Measurements from ENCODE around the gene TBC1D2.

TBC1D2 gene

DNA sequence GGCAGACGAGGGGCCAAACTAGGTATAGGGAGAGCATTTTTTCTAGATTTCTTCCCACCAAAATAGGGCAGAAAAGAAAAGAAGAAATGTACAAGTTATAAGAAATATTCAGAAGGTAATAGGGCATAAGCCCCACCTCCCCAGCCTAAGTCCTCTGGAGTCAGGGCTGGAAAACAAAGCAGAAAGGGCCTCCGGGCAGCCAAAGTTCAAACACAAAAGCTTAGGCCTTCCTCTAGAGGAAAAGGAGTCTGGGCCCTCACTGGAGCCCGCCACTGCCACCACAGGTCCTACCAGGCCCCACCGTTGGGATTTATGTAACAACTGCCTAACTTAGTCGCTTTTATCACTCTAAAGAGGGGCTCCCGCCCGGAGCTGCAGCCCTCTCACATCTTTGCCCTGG lies 27.6 kb downstream of the TBC1D2 start:
- no peaks in the 10 kb centered on the region for H3K27me3 ChIP-seq
- peak overlapping the region; percentile 81 for H3K27ac ChIP-seq
- no peaks in the 10 kb centered on the region for H3K9me3 ChIP-seq
- no peak overlapping the region for H3K4me3 ChIP-seq (ENCODE audit: low read depth in 1 of 2, low read length in 1 of 2)
- H3K36me3 ChIP-seq = peaks cover 56% of the 10 kb centered on the region
- H3K4me1 ChIP-seq (ENCODE audit: control insufficient read depth in 1 of 2, insufficient read depth in 1 of 2, low read depth in 1 of 2, low read length in 1 of 2) = peaks cover 55 to 59% of the 10 kb centered on the region in 2 experiments
- TF ChIP-seq, protein P1, sequence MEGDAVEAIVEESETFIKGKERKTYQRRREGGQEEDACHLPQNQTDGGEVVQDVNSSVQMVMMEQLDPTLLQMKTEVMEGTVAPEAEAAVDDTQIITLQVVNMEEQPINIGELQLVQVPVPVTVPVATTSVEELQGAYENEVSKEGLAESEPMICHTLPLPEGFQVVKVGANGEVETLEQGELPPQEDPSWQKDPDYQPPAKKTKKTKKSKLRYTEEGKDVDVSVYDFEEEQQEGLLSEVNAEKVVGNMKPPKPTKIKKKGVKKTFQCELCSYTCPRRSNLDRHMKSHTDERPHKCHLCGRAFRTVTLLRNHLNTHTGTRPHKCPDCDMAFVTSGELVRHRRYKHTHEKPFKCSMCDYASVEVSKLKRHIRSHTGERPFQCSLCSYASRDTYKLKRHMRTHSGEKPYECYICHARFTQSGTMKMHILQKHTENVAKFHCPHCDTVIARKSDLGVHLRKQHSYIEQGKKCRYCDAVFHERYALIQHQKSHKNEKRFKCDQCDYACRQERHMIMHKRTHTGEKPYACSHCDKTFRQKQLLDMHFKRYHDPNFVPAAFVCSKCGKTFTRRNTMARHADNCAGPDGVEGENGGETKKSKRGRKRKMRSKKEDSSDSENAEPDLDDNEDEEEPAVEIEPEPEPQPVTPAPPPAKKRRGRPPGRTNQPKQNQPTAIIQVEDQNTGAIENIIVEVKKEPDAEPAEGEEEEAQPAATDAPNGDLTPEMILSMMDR (IDR thresholded peaks at IDR 0.05) = no peak

DNA sequence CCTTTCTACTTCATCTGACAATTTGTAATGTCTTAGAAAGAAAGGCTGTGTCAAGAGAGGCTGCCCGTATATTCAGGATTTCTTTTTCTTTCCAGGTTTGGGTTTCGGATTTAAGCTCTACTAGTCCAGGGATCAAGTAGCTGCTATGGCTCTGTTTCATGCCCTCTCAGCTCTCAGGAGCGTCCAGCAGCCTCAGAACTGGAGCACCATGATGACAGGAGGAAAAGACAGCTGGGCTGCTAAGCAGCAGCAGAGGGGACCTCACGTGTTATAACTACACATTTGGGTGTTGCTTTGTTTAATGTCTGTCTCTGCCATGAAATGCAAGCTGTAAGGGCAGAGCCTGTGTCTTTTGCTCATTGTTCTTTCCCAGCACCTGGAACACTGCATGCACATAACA lies 28.5 kb downstream of the TBC1D2 start:
- Histone ChIP-seq H3K27ac (no peak overlapping the region), H3K4me3 (ENCODE audit: low read depth in 1 of 2, low read length in 1 of 2) (no peak overlapping the region), H3K27me3 (no peaks in the 10 kb centered on the region), H3K36me3 (peaks cover 63% of the 10 kb centered on the region), H3K9me3 (no peaks in the 10 kb centered on the region), H3K4me1 (ENCODE audit: control insufficient read depth in 1 of 2, insufficient read depth in 1 of 2, low read depth in 1 of 2, low read length in 1 of 2) (peaks cover 46 to 51% of the 10 kb centered on the region in 2 experiments)
- TF ChIP-seq, protein P1 (IDR thresholded peaks at IDR 0.05) = no peak

DNA sequence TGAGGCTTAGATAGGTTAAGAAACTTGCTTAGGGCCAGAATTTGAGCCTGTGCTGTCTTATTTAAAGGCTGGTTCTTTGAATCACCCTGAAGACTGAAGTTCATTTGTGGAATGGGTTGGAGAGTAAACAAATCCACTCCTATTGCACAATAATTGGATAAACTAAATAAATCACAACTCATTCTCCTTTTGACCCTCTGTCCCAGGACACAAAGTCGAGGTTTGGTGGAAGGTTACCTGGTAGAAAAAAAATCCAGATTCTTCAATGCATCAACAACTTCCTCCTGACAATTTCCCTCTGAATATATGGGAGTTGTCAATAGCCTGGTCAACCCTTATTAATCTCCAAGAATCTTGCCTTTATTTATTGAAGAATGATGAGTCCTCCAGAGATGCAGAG lies 28.9 kb downstream of the TBC1D2 start:
- Histone ChIP-seq H3K9me3 (no peaks in the 10 kb centered on the region), H3K36me3 (peaks cover 68% of the 10 kb centered on the region), H3K4me3 (ENCODE audit: low read depth in 1 of 2, low read length in 1 of 2) (no peak overlapping the region), H3K4me1 (ENCODE audit: control insufficient read depth in 1 of 2, insufficient read depth in 1 of 2, low read depth in 1 of 2, low read length in 1 of 2) (peaks cover 42 to 47% of the 10 kb centered on the region in 2 experiments), H3K27me3 (no peaks in the 10 kb centered on the region), H3K27ac (no peak overlapping the region)
- TF ChIP-seq, protein P1 (IDR thresholded peaks at IDR 0.05) = no peak

DNA sequence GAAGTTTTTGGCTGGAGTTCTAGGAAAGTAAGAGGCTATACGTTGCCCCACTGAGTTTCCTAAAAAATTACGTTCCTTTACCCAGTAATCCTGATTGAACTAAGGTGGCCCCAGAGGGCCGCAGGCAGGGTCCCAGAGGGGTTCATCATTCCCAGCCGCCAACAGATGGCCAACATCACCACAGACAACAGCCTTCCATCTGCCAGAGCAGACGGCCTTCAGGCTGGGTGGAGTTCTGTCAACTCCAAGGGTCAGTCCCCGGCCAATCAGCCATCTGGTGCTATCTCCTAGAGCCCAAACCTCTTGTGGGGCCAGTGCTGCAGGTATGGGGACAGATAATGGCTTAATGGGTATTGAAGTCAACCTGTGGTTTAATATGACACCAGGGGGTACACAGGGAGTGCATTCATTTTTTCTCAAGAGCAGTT lies 30.4 kb downstream of the TBC1D2 start:
- H3K4me3 ChIP-seq (ENCODE audit: low read depth in 1 of 2, low read length in 1 of 2) = no peak overlapping the region
- TF ChIP-seq, protein P1 (IDR thresholded peaks at IDR 0.05) = no peak
- peaks cover 27 to 32% of the 10 kb centered on the region in 2 experiments for H3K4me1 ChIP-seq (ENCODE audit: control insufficient read depth in 1 of 2, insufficient read depth in 1 of 2, low read depth in 1 of 2, low read length in 1 of 2)
- no peak overlapping the region for H3K27ac ChIP-seq
- no peaks in the 10 kb centered on the region for H3K9me3 ChIP-seq
- peaks cover 78% of the 10 kb centered on the region for H3K36me3 ChIP-seq
- no peaks in the 10 kb centered on the region for H3K27me3 ChIP-seq

DNA sequence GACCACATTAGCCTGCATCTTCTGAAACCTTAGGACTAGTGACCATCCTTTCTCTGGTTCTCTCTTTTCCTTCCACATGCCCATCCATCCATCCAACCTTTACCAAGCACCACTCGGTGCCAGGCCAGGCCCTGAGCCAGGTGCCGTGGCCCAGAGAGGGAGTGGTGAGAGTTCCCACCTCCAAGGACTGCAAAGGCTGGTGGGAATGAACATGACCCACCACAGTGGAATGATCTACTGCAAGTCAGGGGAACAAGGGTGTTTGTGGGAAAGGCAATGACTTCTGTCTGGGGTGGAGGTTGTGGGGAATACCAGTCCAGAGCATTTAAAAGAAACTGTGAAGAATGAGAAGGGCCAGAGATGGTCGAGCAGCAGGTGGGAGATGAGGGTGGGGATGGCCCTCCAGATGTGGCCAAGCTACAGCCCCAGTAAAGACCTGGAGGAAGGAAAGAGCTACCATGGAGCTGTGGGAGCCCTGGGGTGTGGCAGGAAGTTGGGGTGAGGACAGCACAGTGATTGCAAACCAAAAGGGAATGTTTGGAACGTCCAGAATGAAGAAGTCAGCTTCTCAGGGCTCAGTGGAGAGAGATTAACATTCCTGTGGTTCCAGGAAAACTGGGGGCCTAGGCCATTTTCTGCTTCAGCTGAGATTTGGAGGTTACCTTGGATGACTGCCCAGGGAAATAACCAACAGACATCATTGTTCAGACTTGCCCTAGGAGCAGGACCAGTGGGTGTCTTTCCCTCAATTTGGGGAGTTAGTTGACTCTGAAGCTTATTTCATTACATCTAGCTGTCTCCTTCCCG lies 32.4 kb downstream of the TBC1D2 start:
- H3K4me3 ChIP-seq (ENCODE audit: low read depth in 1 of 2, low read length in 1 of 2) = no peak overlapping the region
- TF ChIP-seq, protein P1 (IDR thresholded peaks at IDR 0.05) = no peak
- H3K9me3 ChIP-seq = no peaks in the 10 kb centered on the region
- H3K4me1 ChIP-seq (ENCODE audit: control insufficient read depth in 1 of 2, insufficient read depth in 1 of 2, low read depth in 1 of 2, low read length in 1 of 2) = peaks cover 9 to 13% of the 10 kb centered on the region in 2 experiments
- peaks cover 88% of the 10 kb centered on the region for H3K36me3 ChIP-seq
- H3K27me3 ChIP-seq = no peaks in the 10 kb centered on the region
- peak overlapping the region; percentile 52 for H3K27ac ChIP-seq

All from neutrophil (primary cell).